Stimulated activated naive CD8-positive, alpha-beta T cell treated with anti-CD3 and anti-CD28 coated beads, Interleukin-15, Interleukin-2, amounts not matched to agents 100 ng/mL and 50 ng/mL, for 24 hours (primary cell): ENCODE results near the gene HOXB13.

ENCODE experiments used
- H3K27ac Mint-ChIP-seq: one replicate; pipeline ENCODE4 v1.8.0; 2021; ENCODE audit warnings: mild to moderate bottlenecking, mixed read lengths
- H3K27me3 Mint-ChIP-seq: one replicate; pipeline ENCODE4 v1.8.0; 2021; ENCODE audit warnings: mixed read lengths
- H3K36me3 Mint-ChIP-seq: one replicate; pipeline ENCODE4 v1.8.0; 2021; ENCODE audit warnings: low read depth, mixed read lengths
- H3K4me1 Mint-ChIP-seq: one replicate; pipeline ENCODE4 v1.8.0; 2021; ENCODE audit warnings: low read depth, mixed read lengths
- H3K4me3 Mint-ChIP-seq: one replicate; pipeline ENCODE4 v1.8.0; 2021; ENCODE audit warnings: mild to moderate bottlenecking, mixed read lengths
- H3K9me3 Mint-ChIP-seq: one replicate; pipeline ENCODE4 v1.8.0; 2021; ENCODE audit warnings: mixed read lengths

The HOXB13 gene

DNA sequence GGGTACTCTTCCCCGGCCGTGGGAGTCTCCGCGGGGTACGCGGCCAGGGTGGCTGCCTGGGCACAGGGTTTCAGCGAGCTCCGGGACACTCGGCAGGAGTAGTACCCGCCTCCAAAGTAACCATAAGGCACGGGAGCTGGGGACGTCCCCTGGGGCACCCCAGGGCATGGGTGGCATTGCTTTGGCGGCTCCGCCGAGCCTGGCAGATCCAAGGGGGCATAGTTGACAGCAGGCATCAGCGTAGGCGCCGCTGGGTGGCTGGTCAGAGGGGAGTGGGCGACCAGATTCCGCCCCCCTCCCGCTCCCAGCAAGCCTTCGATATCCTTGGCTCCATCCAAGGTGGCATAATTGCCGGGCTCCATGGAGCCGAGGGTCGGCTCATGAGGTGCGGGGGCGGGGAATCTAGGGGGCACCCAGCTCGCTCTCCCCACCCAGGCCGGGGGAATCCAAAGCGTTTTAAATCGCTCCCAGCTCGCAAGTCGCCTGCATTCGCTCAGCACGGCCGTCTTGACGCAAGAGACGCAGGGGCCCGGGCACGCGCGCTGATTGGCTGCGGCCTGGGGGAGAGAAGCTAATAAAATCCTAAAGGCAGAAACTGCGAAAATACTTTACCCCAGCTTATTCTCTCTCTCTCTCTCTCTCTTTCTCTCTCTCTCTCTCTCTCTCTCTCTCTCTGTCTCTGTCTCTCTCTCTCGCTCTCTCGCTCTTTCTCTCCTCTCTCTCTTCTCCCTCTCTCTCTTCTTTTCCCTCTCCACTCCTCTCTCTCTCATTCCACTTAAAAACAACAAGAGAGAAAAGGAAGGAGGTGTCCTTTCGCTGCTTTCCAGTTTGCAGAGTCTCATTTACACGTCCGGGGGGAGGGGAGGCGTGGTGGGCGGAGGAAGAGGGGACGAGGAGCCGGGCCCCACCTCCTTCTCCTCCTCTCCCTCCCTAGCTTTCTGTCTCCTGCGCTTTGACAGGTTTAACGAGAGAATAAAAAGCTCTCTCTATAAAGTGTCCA, at the start of gene HOXB13:
Gene HOXB13 (minus strand): TSS at position 519 of the 1,000 bp plus-strand sequence. CDS start 157 bp downstream, at position 362.
- Mint-ChIP-seq H3K27me3 (peaks cover 93% of the 10 kb centered on the region), H3K4me3 (peak within 1 kb of the TSS; percentile 49), H3K36me3 (no peaks in the 10 kb centered on the region), H3K27ac (no peak within 1 kb of the TSS), H3K9me3 (no peaks in the 10 kb centered on the region), H3K4me1 (peaks cover 37% of the 10 kb centered on the region)

DNA sequence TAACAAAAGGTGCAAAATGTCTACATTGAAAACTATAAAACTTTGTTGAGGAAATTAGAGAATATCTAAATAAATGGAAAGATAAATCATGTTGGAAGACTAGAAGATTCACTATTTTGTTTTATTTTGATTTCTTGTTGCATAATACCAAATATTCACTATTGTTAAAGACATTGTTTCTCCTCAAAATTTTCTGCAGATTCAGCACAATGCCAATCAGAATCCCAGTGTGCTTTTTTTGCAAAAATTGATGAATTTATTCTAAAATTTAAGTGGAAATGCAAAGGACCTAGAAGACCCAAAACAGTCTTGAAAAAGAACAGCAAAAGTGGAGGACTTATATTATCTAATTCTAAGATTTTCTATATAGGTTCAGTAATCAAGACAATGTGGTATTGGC, 48.1 kb upstream of the HOXB13 start:
- Mint-ChIP-seq H3K36me3 (no peaks in the 10 kb centered on the region), H3K9me3 (no peaks in the 10 kb centered on the region), H3K4me1 (no peaks in the 10 kb centered on the region), H3K27me3 (peaks cover 37% of the 10 kb centered on the region), H3K4me3 (no peak overlapping the region), H3K27ac (no peak overlapping the region)

DNA sequence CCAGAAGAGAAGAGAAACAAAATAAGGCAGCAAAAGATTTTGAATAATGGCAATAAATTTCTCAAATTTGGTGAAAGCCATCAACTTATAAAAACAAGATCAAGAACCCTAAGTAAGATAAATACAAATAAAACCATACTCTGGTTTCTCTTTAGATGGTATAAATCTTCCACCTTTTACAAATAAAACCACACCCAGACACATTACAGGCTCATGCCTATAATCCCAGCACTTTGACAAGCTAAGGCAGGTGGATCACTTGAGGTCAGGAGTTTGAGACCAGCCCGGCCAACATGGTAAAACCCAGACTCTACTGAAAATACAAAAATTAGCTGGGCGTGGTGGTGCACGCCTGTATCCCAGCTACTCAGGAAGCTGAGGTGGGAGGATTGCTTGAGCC, 44.7 kb upstream of the HOXB13 start:
- Mint-ChIP-seq H3K9me3 (no peaks in the 10 kb centered on the region), H3K4me1 (no peaks in the 10 kb centered on the region), H3K27ac (no peak overlapping the region), H3K36me3 (no peaks in the 10 kb centered on the region), H3K4me3 (no peak overlapping the region), H3K27me3 (peaks cover 40% of the 10 kb centered on the region)

DNA sequence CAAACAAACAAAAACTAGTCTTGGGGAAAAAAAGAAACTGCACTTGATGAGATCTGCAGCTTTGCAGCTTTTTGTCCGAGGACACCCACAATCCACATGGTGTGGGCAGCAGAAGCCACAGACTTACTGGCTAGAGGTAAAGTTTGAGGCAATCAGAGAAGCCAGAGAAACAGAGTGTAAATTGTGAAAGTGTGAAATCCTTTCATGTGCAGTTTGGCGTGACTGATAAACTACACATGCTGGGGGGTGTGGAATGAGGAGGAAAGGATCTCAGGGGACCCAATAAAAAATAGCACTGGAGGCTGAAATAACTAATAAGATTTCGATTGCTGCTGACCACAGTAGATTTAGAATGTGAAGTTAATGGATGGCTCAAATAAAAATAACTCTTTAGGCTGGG, 42.4 kb upstream of the HOXB13 start:
- peaks cover 44% of the 10 kb centered on the region for H3K27me3 Mint-ChIP-seq
- peak overlapping the region; percentile 13 for H3K27ac Mint-ChIP-seq
- H3K36me3 Mint-ChIP-seq: no peaks in the 10 kb centered on the region
- no peak overlapping the region for H3K4me3 Mint-ChIP-seq
- no peaks in the 10 kb centered on the region for H3K4me1 Mint-ChIP-seq
- no peaks in the 10 kb centered on the region for H3K9me3 Mint-ChIP-seq

DNA sequence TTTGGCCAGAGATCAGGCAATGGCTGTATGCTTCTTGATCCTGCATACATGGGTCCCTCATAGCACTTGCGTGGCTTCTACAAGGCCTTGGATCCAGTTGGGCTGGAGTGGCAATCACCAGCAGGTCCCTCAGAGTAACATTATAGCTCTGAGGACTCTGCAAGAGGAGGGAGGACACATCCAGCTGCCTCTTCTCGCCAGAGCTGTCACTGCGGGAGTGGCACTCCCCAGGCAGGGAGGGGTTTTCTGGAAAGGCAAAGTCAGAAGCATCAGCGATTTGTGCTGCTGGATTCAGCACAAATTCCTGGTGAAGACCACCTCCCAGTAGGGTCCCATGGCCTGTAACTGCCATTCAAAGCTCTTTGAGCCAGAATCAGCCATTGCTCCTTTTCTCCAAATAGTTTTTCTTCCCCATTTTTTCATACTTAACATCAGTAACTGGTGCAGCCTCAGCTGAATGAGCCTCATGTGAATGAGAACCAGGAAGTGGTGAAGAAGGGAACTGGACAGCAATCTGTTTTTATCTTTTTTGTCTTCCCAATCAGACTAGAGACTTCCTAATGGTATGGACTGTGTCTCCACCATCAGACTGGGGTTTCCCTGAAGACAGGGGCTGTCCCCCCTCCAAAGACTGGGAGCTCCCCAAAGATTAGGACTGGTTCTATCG, 40.6 kb upstream of the HOXB13 start:
- Mint-ChIP-seq H3K4me3 (no peak overlapping the region), H3K27me3 (peaks cover 45% of the 10 kb centered on the region)

DNA sequence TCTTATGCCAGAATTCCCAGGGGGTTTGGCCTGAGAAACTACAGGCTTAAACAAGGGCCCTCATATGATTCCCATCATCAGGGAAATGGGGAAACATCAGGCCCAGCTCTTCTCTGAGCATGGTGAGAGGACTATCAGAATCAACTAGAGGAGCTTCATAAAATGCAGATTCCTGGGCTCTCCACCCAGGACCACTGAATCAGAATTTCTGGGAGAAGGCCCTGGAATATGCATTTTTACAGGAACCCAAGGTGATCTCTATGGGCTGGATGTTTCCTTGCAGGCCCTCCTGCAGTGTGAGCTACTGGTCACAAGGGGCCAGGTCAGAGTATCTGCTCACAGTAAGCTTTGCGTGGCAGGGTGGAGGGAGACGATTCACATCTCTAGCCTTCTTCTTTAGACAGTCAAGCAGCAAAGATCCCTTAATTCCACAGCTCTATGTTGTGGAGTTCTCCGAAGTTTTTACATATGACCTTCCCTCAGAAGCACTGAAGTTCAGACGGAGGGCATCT, 38.8 kb upstream of the HOXB13 start:
- H3K27me3 Mint-ChIP-seq: peaks cover 55% of the 10 kb centered on the region
- H3K9me3 Mint-ChIP-seq: no peaks in the 10 kb centered on the region

More for the DNA sequence above, 40.6 kb upstream of the HOXB13 start:
- Mint-ChIP-seq H3K36me3 (no peaks in the 10 kb centered on the region), H3K27ac (no peak overlapping the region), H3K9me3 (no peaks in the 10 kb centered on the region), H3K4me1 (no peaks in the 10 kb centered on the region)

DNA sequence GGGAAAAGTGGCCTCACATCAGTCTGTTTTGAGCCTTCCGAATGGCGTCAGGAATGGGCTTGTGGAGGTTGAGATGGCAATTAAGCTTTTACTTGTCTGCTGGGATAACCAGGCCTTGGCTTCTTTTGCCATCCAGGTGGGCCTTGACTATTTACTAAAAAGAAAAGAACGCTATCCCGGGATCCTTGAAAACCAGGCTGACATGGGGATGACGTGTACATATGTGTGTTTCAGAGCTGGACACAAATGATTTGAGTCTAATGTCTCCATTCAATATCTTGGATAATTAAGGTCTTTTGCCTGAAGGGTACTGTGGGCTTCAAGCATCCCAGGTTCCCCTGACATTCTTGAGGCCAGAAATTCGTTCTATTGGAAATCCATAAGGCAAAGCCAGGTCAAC, 32.6 kb upstream of the HOXB13 start:
- no peak overlapping the region for H3K4me3 Mint-ChIP-seq
- peaks cover 71% of the 10 kb centered on the region for H3K27me3 Mint-ChIP-seq
- H3K27ac Mint-ChIP-seq: no peak overlapping the region
- no peaks in the 10 kb centered on the region for H3K9me3 Mint-ChIP-seq
- H3K36me3 Mint-ChIP-seq: no peaks in the 10 kb centered on the region
- H3K4me1 Mint-ChIP-seq: no peaks in the 10 kb centered on the region

More for the DNA sequence above, 38.8 kb upstream of the HOXB13 start:
- no peaks in the 10 kb centered on the region for H3K36me3 Mint-ChIP-seq
- H3K4me3 Mint-ChIP-seq: no peak overlapping the region
- no peaks in the 10 kb centered on the region for H3K4me1 Mint-ChIP-seq
- no peak overlapping the region for H3K27ac Mint-ChIP-seq

DNA sequence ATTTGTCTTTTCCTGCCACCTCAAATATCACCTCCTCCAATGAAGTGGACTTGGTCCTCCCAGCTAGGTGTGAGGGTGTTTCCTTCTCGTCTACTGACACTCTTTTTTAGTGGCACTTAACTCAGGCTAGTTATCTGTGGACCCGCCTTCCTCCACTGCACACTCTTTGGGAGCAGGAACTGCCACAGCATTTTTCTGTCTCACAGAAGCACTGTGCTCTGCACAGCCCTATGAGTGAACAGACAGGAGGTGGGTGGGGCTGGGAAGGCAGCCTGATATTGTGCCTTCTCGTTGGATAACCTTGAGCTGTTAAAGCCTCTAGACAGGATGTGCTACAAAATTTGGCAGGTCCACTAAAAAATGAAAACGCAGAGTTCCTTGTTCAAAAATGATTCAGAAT, 31.9 kb upstream of the HOXB13 start:
- H3K9me3 Mint-ChIP-seq: no peaks in the 10 kb centered on the region
- peaks cover 78% of the 10 kb centered on the region for H3K27me3 Mint-ChIP-seq
- no peaks in the 10 kb centered on the region for H3K4me1 Mint-ChIP-seq
- no peak overlapping the region for H3K27ac Mint-ChIP-seq
- H3K36me3 Mint-ChIP-seq: no peaks in the 10 kb centered on the region
- no peak overlapping the region for H3K4me3 Mint-ChIP-seq

DNA sequence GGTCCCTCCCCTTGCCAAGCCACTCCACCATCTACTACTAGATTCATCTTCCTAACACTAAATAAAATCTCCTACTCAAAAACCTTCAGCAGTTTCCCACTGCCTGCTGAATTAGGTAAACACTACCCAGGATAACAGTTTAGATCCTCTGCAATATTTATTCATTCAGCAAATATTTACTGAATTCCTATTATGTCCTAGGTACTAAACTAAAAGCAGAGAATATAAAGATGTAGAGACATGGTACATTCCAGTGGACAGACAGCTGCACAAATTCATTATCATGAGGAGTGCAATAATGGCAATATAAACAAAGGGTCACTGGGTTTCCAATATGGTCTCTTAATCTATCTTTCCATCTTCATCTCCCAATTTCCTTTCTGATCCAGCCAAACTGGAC, 30.7 kb upstream of the HOXB13 start:
- H3K9me3 Mint-ChIP-seq: no peaks in the 10 kb centered on the region
- peaks cover 81% of the 10 kb centered on the region for H3K27me3 Mint-ChIP-seq
- H3K27ac Mint-ChIP-seq: no peak overlapping the region
- no peak overlapping the region for H3K4me3 Mint-ChIP-seq
- no peaks in the 10 kb centered on the region for H3K4me1 Mint-ChIP-seq
- no peaks in the 10 kb centered on the region for H3K36me3 Mint-ChIP-seq

DNA sequence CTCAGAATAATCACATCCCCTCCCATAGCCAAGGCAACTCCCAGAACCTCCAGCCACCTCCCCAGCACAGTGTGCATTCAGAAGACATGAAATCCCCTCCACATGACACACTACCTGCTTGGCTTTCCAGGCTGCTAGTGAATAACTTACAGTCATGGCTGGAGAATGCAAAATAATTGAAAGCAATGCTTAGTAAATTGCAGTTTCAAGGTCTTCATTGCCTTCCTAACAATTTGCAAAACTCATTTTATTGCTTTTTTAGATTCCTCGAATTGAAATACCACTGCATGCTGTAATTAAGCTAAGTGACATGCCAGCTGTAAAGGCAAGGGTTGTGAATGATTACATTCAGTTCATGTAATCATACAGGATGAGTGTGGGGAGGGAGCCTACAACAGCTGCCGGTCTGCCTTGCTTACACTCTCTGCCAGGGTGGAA, 29.0 kb upstream of the HOXB13 start:
- Mint-ChIP-seq H3K27me3 (peaks cover 81% of the 10 kb centered on the region), H3K36me3 (no peaks in the 10 kb centered on the region), H3K9me3 (no peaks in the 10 kb centered on the region), H3K27ac (no peak overlapping the region), H3K4me3 (no peak overlapping the region), H3K4me1 (peaks cover 3% of the 10 kb centered on the region)

DNA sequence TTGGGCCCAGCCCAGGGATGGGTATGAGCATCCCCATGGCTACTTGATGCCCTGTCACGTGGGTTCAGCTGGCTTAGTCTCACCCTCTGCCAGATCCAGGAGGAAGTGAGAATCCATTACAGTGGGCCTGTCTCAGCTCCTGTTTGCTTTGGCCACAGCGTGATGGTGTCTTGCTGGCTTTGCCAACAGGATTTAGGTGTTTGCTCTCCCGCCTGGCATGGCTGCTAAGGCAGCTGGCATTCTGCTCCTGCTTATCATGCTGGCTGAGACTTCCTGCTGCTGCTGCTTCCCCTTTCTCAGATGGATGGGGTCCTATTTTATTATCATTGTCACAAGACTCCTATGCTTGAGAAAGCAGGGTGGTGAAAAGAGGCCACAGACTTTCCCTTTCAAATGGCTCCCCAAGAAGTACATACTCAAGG, 28.3 kb upstream of the HOXB13 start:
- Mint-ChIP-seq H3K4me1 (peaks cover 3% of the 10 kb centered on the region), H3K4me3 (no peak overlapping the region), H3K9me3 (no peaks in the 10 kb centered on the region), H3K36me3 (no peaks in the 10 kb centered on the region), H3K27me3 (peaks cover 81% of the 10 kb centered on the region), H3K27ac (peak overlapping the region; percentile 2)

DNA sequence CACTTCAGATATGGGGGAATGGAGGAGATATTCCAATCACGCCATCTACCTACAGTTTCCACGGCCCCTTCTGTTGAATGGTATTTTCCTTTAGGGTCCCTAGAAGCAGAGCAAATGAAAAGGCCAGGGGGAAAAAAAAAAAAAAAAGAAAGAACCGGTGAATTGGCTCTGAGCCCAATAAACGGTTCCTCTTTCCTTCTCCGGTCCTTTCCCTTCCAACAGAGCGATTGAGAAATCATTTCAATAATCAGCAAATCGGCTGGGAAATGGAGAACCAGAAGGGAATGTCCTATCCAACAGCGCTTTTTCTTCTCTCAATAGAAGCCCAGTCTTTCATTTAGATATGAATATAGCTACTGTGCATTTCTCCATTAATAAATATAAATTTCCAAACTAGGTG, 26.8 kb upstream of the HOXB13 start:
- H3K4me1 Mint-ChIP-seq: peaks cover 3% of the 10 kb centered on the region
- H3K4me3 Mint-ChIP-seq: no peak overlapping the region
- H3K36me3 Mint-ChIP-seq: no peaks in the 10 kb centered on the region
- no peaks in the 10 kb centered on the region for H3K9me3 Mint-ChIP-seq
- H3K27ac Mint-ChIP-seq: no peak overlapping the region
- peaks cover 83% of the 10 kb centered on the region for H3K27me3 Mint-ChIP-seq

DNA sequence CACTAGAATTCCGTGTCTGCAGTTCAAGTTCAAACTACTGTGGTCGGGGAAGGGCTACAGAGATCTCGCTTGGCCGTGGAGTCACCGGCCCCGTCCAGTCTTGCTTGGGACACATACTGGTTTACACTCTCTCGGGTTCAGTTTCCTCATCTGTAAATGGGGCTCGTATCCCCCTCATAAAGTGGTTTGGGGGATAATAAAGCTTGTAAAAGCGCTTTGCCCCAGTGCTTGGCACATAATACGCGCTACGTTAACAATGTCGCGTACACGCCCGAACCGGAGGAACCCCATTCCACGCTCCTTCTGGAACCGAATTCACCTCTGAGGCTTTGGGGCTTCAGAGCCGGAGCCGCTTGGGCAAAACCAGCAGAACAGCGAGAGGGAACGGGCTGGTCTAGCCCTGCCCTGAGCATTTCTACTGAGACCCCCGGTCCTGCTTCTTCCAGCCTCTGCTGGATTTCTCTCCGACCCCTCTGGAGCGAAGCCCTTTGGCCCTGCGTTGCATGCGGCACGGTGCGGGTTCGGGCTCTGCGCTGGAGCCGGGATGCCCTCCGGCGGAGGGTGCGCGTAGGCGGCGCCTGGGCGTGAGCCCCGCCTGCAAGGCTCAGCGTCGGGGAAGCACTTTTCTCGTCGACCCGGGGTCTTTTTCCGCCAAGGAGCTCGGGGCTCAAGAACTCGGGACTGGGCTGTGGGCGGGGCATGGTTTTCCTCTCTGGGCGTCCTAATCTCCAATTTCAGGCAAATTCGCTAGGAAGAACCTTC, 26.1 kb upstream of the HOXB13 start:
- no peak overlapping the region for H3K4me3 Mint-ChIP-seq
- no peak overlapping the region for H3K27ac Mint-ChIP-seq
- peaks cover 3% of the 10 kb centered on the region for H3K4me1 Mint-ChIP-seq
- H3K36me3 Mint-ChIP-seq: no peaks in the 10 kb centered on the region
- H3K27me3 Mint-ChIP-seq: peaks cover 84% of the 10 kb centered on the region
- H3K9me3 Mint-ChIP-seq: no peaks in the 10 kb centered on the region

DNA sequence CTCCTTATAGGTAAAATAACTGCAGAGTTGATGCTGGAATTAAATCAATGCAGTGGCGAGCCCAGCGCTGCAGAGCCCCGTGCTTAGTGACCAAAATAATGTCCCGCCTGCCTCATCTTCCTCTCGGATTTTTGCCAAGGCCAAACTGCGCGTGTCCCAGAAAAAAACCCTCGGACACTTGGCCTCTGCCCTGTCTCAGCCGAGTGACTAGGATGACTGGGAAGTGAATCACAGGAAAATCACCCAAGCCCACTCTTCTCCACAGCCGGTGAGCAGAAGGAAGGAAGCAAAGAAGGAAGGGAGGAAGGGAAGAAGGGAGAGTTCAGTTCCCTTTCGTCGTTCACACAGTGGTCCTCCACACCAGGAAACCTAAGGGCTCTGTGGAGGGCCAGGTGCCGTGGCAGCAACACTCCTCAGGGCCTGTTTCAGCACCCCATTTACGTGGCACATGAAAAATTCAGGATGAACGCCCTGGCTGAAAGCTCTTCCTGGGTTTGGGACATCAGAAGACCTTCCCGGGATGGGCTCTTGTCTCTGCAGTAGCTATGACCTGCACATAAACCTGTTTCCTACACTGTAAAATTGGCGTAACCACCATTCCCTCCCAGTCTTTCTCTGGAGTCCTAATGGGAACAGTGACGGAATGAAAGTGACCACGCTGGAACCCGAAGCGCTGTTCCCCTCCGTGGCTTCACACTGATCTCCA, 25.4 kb upstream of the HOXB13 start:
- Mint-ChIP-seq H3K36me3 (no peaks in the 10 kb centered on the region), H3K4me1 (peaks cover 3% of the 10 kb centered on the region), H3K4me3 (no peak overlapping the region), H3K27me3 (peaks cover 84% of the 10 kb centered on the region), H3K9me3 (no peaks in the 10 kb centered on the region), H3K27ac (no peak overlapping the region)
